C4-2B (cell line): Measurements from ENCODE around the gene PRPSAP1.
A peak's percentile ranks its signal among the peaks of the same experiment; 100 is the strongest.

Source experiments
- H3K27ac ChIP-seq: fragments of 450-650 bp; 2 replicates; pipeline ENCODE4 v1.5.1; 2017
- CTCF ChIP-seq: fragments of 450-650 bp; conservative IDR thresholded peaks from 2 replicates; pipeline ENCODE4 v1.5.1; 2017; ENCODE audit warnings: mild to moderate bottlenecking
- ZFX ChIP-seq: fragments of 450-650 bp; IDR thresholded peaks from 2 replicates; pipeline ENCODE4 v1.6.1; 2017

Gene PRPSAP1

GRCh38 chr17:76370261-76370993 is 16.7 kb upstream of the PRPSAP1 start:
- no peak overlapping the region for H3K27ac ChIP-seq
- no peak for TF ChIP-seq ZFX
- peak; percentile 70; the same call in 1 of the 2 replicates for TF ChIP-seq CTCF

GRCh38 chr17:76369804-76370203 is 16.1 kb upstream of the PRPSAP1 start:
- TF ChIP-seq ZFX (no peak), CTCF (no peak)
- no peak overlapping the region for H3K27ac ChIP-seq

GRCh38 chr17:76369379-76369778 is 15.7 kb upstream of the PRPSAP1 start:
- TF ChIP-seq ZFX (no peak), CTCF (no peak)
- H3K27ac ChIP-seq = no peak overlapping the region

- no peak overlapping the region for H3K27ac ChIP-seq
- TF ChIP-seq ZFX = no peak
- TF ChIP-seq CTCF = no peak
Observed at GRCh38 chr17:76368545-76368944, 14.8 kb upstream of the PRPSAP1 start.

- no peak overlapping the region for H3K27ac ChIP-seq
- no peak for TF ChIP-seq ZFX
- TF ChIP-seq CTCF = no peak
Observed at GRCh38 chr17:76367642-76368041, 13.9 kb upstream of the PRPSAP1 start.

- TF ChIP-seq CTCF (no peak), ZFX (no peak)
- H3K27ac ChIP-seq = no peak overlapping the region
Observed at GRCh38 chr17:76366247-76366646, 12.5 kb upstream of the PRPSAP1 start.

- H3K27ac ChIP-seq = no peak overlapping the region
- TF ChIP-seq CTCF = peak; percentile 71
- no peak for TF ChIP-seq ZFX
Observed at GRCh38 chr17:76365256-76365903, 11.7 kb upstream of the PRPSAP1 start.
